Measurements from ENCODE around the gene PLSCR4.

Gene PLSCR4

GRCh38 chr3:146189519-146190173 lies 61.3 kb downstream of the PLSCR4 start:
- DNase-seq, result peak; percentile 60

DNA sequence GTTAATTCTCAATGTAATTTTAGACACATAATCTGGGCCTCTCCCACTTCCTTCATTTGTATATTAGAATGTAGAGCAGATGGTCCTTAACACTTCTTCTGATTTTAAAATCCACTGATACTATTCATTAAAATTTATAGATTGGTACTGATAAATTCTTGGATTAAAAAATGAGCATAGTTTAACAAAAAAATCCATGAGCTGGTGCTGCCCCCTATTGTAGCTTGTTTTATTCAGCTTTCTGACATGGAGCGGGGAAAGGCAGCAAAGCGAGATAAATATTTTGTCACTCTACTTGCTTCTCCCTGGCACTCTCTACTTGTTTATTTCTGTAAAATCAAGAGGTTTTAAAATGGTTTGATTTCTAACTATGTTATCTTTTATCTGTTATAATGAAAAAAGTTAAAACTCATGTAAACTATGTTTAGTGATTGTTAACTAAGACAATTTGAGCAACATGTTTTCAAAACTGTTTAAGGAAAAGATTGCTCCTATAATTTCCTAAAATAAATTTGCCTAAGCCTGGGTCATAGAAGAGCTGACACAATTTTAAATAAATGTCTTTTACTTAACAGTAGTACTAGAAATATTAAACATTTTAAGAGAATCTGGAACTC lies 63.5 kb downstream of the PLSCR4 start:
- DNase-seq, result peak; percentile 72

DNA sequence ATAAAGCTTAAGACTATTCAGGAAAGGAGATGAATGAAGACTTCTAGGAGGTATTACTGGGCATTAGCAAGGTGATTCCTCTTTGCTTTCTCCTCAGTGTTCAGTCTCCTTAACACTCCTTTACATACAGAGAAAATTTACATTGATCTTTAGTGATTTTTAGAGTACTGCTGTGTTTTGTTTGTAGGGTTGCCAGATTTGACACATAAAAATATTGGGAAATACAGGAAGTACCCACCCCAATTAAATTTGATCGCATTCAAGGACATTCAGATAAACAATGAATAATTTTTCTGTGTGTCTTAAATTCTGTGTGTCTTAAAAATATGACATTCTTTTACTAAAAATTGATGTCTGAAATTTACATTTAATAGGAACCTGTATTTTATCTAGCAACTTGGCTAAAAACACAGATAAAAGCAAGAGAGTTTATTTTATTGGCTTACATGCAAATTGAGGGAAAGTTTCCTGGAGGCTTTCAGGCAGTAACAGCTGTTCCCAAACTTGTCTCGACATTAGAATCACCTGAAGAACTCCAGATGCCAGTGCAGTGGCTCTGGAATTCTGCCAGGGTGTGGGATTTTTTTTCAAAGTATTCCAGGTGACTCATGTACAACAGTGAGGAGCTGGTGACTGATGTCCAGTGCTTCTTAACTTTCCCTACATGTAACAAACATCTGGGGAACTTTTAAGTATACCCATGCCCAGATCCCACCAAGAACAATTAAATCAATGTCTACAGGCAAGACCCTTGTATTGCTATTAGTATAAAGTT lies 66.5 kb downstream of the PLSCR4 start:
- peak; percentile 41 for DNase-seq

- DNase-seq, result no peak
These were observed 69.7 kb downstream of the PLSCR4 start for GRCh38 chr3:146181216-146181615.

- no peak for DNase-seq
These were observed 70.5 kb downstream of the PLSCR4 start for GRCh38 chr3:146180376-146180775.

- DNase-seq, result no peak
These were observed 72.8 kb downstream of the PLSCR4 start for GRCh38 chr3:146178006-146178689.

- no peak for DNase-seq
These were observed 73.4 kb downstream of the PLSCR4 start for GRCh38 chr3:146177519-146177918.

GRCh38 chr3:146177072-146177471 lies 73.8 kb downstream of the PLSCR4 start:
- no peak for DNase-seq

- DNase-seq, result no peak
These were observed 78.3 kb downstream of the PLSCR4 start for GRCh38 chr3:146172586-146172985.

DNA sequence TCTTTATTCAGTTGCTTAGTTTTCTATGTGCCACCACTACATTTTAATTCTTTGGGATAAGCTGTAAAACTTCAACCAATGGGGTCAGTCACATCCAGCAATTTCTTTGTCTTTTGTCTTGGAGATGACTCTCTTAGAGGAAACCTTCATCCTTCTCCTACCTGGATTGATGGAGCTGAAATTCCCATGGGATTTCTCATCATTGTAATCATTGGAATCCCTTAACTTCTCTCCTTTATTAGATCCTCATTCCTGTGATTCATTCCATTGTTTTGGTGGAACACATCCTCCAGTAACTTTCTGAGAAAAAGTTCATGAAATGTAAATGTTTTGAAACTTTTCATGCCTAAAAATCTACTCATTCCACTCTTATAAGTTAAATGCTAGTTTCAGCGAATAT lies 80.3 kb downstream of the PLSCR4 start:
- no peak for DNase-seq

GRCh38 chr3:146169891-146170290 lies 81.0 kb downstream of the PLSCR4 start:
- no peak for DNase-seq

DNA sequence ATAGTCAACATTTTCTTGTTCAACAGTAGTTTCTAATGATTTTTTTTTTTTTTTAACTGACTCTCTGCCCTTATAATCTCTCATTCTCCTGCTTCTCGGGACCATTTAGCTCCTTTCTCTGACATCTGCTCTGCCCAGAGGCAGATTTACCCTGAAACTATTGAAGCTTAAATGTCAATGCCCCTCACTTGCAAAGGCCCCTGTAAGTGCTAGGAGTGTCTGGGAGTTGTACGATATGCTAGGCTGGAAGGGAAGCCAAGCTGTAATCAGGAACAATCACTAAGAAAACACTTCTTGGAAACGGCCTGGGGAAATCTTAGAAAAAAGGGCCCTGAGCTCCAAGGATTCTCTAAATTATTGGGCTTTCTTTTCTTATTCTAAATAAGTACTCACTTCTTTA lies 84.1 kb downstream of the PLSCR4 start:
- peak; percentile 87 for DNase-seq

- DNase-seq, result peak; percentile 97
These were observed 84.5 kb downstream of the PLSCR4 start for GRCh38 chr3:146166415-146166821.

- DNase-seq, result peak; percentile 70
These were observed 85.0 kb downstream of the PLSCR4 start for GRCh38 chr3:146165877-146166276.

GRCh38 chr3:146164971-146165769 lies 85.7 kb downstream of the PLSCR4 start:
- peak; percentile 83 for DNase-seq

GRCh38 chr3:146164506-146164905 lies 86.4 kb downstream of the PLSCR4 start:
- no peak for DNase-seq

DNA sequence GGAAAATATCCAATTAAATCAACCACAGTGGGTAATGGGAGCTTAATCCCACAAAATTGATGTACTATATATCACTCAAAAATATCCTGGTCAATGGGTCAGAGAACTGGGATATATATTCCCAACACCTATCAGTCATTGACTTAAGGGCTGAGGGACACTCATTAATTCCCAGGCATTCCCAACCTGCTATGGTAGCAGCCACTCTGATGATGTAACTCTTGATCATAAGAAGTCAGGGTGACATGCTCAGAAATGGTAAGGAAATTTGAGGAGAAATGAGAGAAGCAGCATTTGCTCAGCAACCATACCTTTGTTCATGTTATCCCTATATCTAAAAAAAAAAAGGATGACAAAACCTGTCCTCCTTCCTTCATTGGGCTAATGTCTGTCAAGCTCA lies 86.8 kb downstream of the PLSCR4 start:
- DNase-seq, result no peak

DNA sequence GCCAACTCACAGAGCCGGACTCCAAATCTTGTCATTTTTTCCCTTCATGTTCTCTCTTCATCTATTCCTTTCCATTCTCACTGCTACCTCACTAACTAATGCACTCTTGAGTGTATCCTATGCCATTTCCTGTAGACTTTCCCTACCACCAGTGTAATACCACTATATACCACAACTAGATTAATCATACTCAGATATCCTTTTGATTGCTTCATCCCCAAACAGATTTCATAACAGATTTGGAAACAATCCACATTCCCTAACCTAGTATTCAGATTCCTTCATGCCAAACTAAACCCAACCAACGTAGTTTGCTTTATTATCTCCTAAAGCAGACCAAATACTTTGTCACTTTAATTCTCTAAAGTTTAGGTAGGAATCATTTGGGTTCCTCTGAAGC lies 87.3 kb downstream of the PLSCR4 start:
- peak; percentile 86 for DNase-seq

GRCh38 chr3:146162561-146162960 lies 88.3 kb downstream of the PLSCR4 start:
- DNase-seq, result no peak

GRCh38 chr3:146161663-146162002 lies 89.3 kb downstream of the PLSCR4 start:
- no peak for DNase-seq

DNA sequence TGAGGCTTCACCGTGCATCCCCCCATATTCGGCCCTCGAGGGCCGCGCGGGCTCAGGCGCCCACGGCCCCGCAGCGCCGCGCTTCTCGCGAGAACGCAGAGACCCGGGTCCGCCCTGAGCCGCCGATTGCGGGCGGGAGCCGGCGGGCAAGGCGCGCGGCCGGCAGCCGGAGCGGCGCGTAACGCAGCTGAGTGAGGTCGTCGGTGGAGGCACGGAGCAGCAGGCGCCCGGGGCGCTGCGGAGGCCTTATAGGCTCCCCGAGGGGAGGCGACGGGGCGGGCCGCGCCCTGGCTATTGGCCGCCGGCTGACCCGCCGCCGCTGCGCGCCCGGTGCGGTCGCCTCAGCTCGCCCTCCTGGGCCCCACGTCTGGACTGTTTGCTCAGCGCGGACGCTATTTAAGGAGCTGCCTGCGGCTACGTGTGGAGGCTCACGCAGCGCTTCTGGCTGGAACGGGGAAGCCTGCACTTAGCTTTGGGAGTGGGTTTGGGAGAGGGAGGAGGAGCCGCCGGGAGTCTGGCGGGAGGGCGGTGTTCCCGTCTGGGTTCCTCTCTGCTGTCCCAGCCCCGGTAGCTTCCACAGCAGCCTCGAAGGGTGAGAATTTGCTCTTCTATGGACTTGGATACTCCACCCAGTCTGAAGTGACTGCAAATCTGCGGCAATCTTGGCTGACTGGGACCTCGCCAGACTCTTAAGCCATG lies 89.8 kb downstream of the PLSCR4 start, which contains the start of gene PLOD2:
PLOD2 (minus strand) TSS at position 221 of the 699 bp plus-strand sequence; CDS start at position 26, 195 bp downstream.
- peak; percentile 89 for DNase-seq

Data from kidney glomerular epithelial cell (primary cell).